Endothelial cell (in vitro differentiated cells): Measurements from ENCODE around the gene PTH2. TPM values are rescaled to one million over a fixed set of nuclear protein-coding genes. Genes with fewer than 3 reads are reported as not detected.

Experiments used
- DNase-seq: peaks from one replicate; pipeline ENCODE4 v3.0.0; 2021; ENCODE audit warnings: low spot score
- H3K27ac Mint-ChIP-seq: one replicate; pipeline ENCODE4 v1.8.0; 2021; ENCODE audit warnings: mixed read lengths, inconsistent platforms; ENCODE audit not compliant: unreplicated experiment
- H3K27me3 Mint-ChIP-seq: one replicate; pipeline ENCODE4 v1.8.0; 2021; ENCODE audit warnings: mild to moderate bottlenecking, moderate library complexity, mixed read lengths, inconsistent platforms; ENCODE audit not compliant: unreplicated experiment
- H3K36me3 Mint-ChIP-seq: one replicate; pipeline ENCODE4 v1.8.0; 2021; ENCODE audit warnings: mild to moderate bottlenecking, low read depth, mixed read lengths, inconsistent platforms; ENCODE audit not compliant: unreplicated experiment
- H3K4me1 Mint-ChIP-seq: one replicate; pipeline ENCODE4 v1.8.0; 2021; ENCODE audit warnings: mild to moderate bottlenecking, mixed read lengths, inconsistent platforms; ENCODE audit not compliant: unreplicated experiment
- H3K4me3 Mint-ChIP-seq: one replicate; pipeline ENCODE4 v1.8.0; 2021; ENCODE audit warnings: mild to moderate bottlenecking, mixed read lengths, inconsistent platforms; ENCODE audit not compliant: unreplicated experiment
- H3K9me3 Mint-ChIP-seq: one replicate; pipeline ENCODE4 v1.8.0; 2021; ENCODE audit warnings: mixed read lengths, inconsistent platforms; ENCODE audit not compliant: unreplicated experiment
- CTCF ChIP-seq: fragments of 200-600 bp; sonication (generic); IDR thresholded peaks from one replicate; pipeline ENCODE4 v1.5.0; 2021; ENCODE audit warnings: antibody characterized with exemption; ENCODE audit not compliant: unreplicated experiment
- total RNA-seq: library from RNA; stranded (reverse); fragmentation: NEBNext Ultra II Directional; extraction: Animal tissue kit (Norgen Biotek cat#: 25700); gene quantifications from one replicate; pipeline ENCODE4 v1.2.1, GENCODE V29; 2021; ENCODE audit not compliant: unreplicated experiment

Gene PTH2
- total RNA-seq, 1 donor from 2014 or later, result not detected

- peaks cover 22% of the 10 kb centered on the region for H3K4me1 Mint-ChIP-seq
- TF ChIP-seq CTCF, result no peak
- DNase-seq, result no peak
- H3K36me3 Mint-ChIP-seq, result peaks cover 19% of the 10 kb centered on the region
- no peak overlapping the region for H3K4me3 Mint-ChIP-seq
- peaks cover 40% of the 10 kb centered on the region for H3K27me3 Mint-ChIP-seq
- no peak overlapping the region for H3K27ac Mint-ChIP-seq
- no peaks in the 10 kb centered on the region for H3K9me3 Mint-ChIP-seq
These were observed 4.8 kb upstream of the PTH2 start for GRCh38 chr19:49427855-49428546.

- H3K36me3 Mint-ChIP-seq, result peaks cover 23% of the 10 kb centered on the region
- H3K27ac Mint-ChIP-seq, result no peak overlapping the region
- H3K4me3 Mint-ChIP-seq, result peak overlapping the region; percentile 34
- H3K9me3 Mint-ChIP-seq, result no peaks in the 10 kb centered on the region
- H3K4me1 Mint-ChIP-seq, result peaks cover 27% of the 10 kb centered on the region
- TF ChIP-seq CTCF, result no peak
- peaks cover 41% of the 10 kb centered on the region for H3K27me3 Mint-ChIP-seq
- DNase-seq, result no peak
These were observed 4.1 kb upstream of the PTH2 start for GRCh38 chr19:49427339-49427738.

GRCh38 chr19:49425922-49426592 is 2.8 kb upstream of the PTH2 start:
- no peak for TF ChIP-seq CTCF
- Mint-ChIP-seq H3K4me3 (no peak overlapping the region), H3K27ac (no peak overlapping the region), H3K27me3 (peaks cover 36% of the 10 kb centered on the region), H3K9me3 (no peaks in the 10 kb centered on the region), H3K36me3 (peaks cover 29% of the 10 kb centered on the region), H3K4me1 (peaks cover 31% of the 10 kb centered on the region)
- no peak for DNase-seq

- DNase-seq, result no peak
- no peak for TF ChIP-seq CTCF
- peak within 1 kb of the TSS; percentile 23 for H3K4me3 Mint-ChIP-seq
- peaks cover 29% of the 10 kb centered on the region for H3K36me3 Mint-ChIP-seq
- H3K9me3 Mint-ChIP-seq, result no peaks in the 10 kb centered on the region
- H3K27me3 Mint-ChIP-seq, result peaks cover 34% of the 10 kb centered on the region
- H3K4me1 Mint-ChIP-seq, result peaks cover 33% of the 10 kb centered on the region
- no peak within 1 kb of the TSS for H3K27ac Mint-ChIP-seq
These were observed 1.9 kb upstream of the PTH2 start, which contains the start of gene GFY for GRCh38 chr19:49425178-49425577. GFY (plus strand) TSS chr19:49425388; CDS start chr19:49426431, 1,043 bp downstream.

- Mint-ChIP-seq H3K27ac (no peak overlapping the region), H3K4me1 (peaks cover 33% of the 10 kb centered on the region), H3K4me3 (peak overlapping the region; percentile 39), H3K9me3 (no peaks in the 10 kb centered on the region), H3K36me3 (peaks cover 22% of the 10 kb centered on the region), H3K27me3 (peaks cover 29% of the 10 kb centered on the region)
- no peak for DNase-seq
- TF ChIP-seq CTCF, result no peak
These were observed 703 bp upstream of the PTH2 start for GRCh38 chr19:49423985-49424303.
